ENCODE results near the gene RIC8B. TPM values are rescaled to one million over a fixed set of nuclear protein-coding genes. Genes with fewer than 3 reads are reported as not detected.
A peak's percentile ranks its signal among the peaks of the same experiment; 100 is the strongest.

The RIC8B gene
- total and polyA plus RNA-seq, 7 experiments from 2014 or later: 8.0 to 21.1 (median 13.4) TPM

- Mint-ChIP-seq H3K27ac (no peak overlapping the region), H3K4me1 (peaks cover 15 to 28% (median 21%) of the 10 kb centered on the region in 7 donors), H3K9me3 (no peaks in the 10 kb centered on the region), H3K4me3 (no peak overlapping the region), H3K27me3 (peaks cover 0 to 42% (median 5%) of the 10 kb centered on the region in 5 donors), H3K36me3 (peaks cover 0 to 4% (median 0%) of the 10 kb centered on the region in 5 donors)
- ATAC-seq: no peak
- intact Hi-C loops (cut with micrococcal nuclease): no loop called here
- no peaks in the 10 kb centered on the region for H3K36me3 ChIP-seq (ENCODE audit: control insufficient read depth in 2 of 3, insufficient read depth in 3 of 3, low read length in 3 of 3)
- no peaks in the 10 kb centered on the region for H3K9me3 ChIP-seq (ENCODE audit: control insufficient read depth in 2 of 3, low read length in 3 of 3)
- H3K4me3 ChIP-seq (ENCODE audit: low read length): no peak overlapping the region
- ChIA-PET POLR2A (no interaction called here), CTCF (no interaction called here)
- H3K27me3 ChIP-seq (ENCODE audit: control insufficient read depth in 2 of 2, insufficient read depth in 2 of 2, low read length in 2 of 2): no peaks in the 10 kb centered on the region
- H3K4me1 ChIP-seq (ENCODE audit: control insufficient read depth in 2 of 2, insufficient read depth in 2 of 2, low read length in 2 of 2): peaks cover 17 to 24% of the 10 kb centered on the region in 2 donors
- H3K27ac ChIP-seq (ENCODE audit: low read depth, low read length): no peak overlapping the region
- DNase-seq: no peak
Measured at GRCh38 chr12:106744600-106744999, 29.9 kb upstream of the RIC8B start.

GRCh38 chr12:106745181-106745745 lies 29.2 kb upstream of the RIC8B start:
- Histone ChIP-seq H3K9me3 (ENCODE audit: control insufficient read depth in 2 of 3, low read length in 3 of 3) (no peaks in the 10 kb centered on the region), H3K36me3 (ENCODE audit: control insufficient read depth in 2 of 3, insufficient read depth in 3 of 3, low read length in 3 of 3) (no peaks in the 10 kb centered on the region), H3K4me1 (ENCODE audit: control insufficient read depth in 2 of 2, insufficient read depth in 2 of 2, low read length in 2 of 2) (peaks cover 17 to 28% of the 10 kb centered on the region in 2 donors), H3K4me3 (ENCODE audit: low read length) (no peak overlapping the region), H3K27ac (ENCODE audit: low read depth, low read length) (no peak overlapping the region), H3K27me3 (ENCODE audit: control insufficient read depth in 2 of 2, insufficient read depth in 2 of 2, low read length in 2 of 2) (no peaks in the 10 kb centered on the region)
- Mint-ChIP-seq H3K27me3 (peaks cover 0 to 38% (median 5%) of the 10 kb centered on the region in 5 donors), H3K27ac (no peak overlapping the region), H3K4me1 (peaks cover 16 to 32% (median 21%) of the 10 kb centered on the region in 7 donors), H3K4me3 (no peak overlapping the region), H3K9me3 (no peaks in the 10 kb centered on the region), H3K36me3 (peaks cover 0 to 4% (median 0%) of the 10 kb centered on the region in 5 donors)
- ATAC-seq: no peak
- intact Hi-C loops (cut with micrococcal nuclease): loop anchor here in 1 of 2 donors (5.0 kb wide), 1 partner anchor 212 kb away; the partner anchor contains the start of gene TMEM263
- DNase-seq: no peak
- POLR2A ChIA-PET: no interaction called here
- CTCF ChIA-PET: no interaction called here

GRCh38 chr12:106747973-106748436 lies 26.5 kb upstream of the RIC8B start:
- peak; percentile 94 for ATAC-seq
- no peaks in the 10 kb centered on the region for H3K36me3 ChIP-seq (ENCODE audit: control insufficient read depth in 2 of 3, insufficient read depth in 3 of 3, low read length in 3 of 3)
- H3K4me3 Mint-ChIP-seq: peak overlapping the region; percentile 26 to 82 (median 50)
- H3K9me3 Mint-ChIP-seq: peaks cover 0 to 5% (median 0%) of the 10 kb centered on the region in 11 donors
- ChIA-PET POLR2A (interaction anchor here (0.6 to 1.7 kb wide), 8 partner anchors 9 to 33 kb away, joined by 3 to 11 read pairs (median 4); no protein-coding TSS in a partner anchor), CTCF (interaction anchor here (0.7 to 1.4 kb wide), 2 partner anchors 11 to 94 kb away, joined by 3 to 5 read pairs; no protein-coding TSS in a partner anchor)
- H3K4me3 ChIP-seq (ENCODE audit: low read length): no peak overlapping the region
- peak overlapping the region; percentile 68 for H3K27ac ChIP-seq (ENCODE audit: low read depth, low read length)
- intact Hi-C loops (cut with micrococcal nuclease): loop anchor here (1.0 to 5.0 kb wide), 3 partner anchors 12 to 209 kb away; partner anchors contain the start of genes RIC8B (in 2 of the 2) and TMEM263 (in 1 of the 2)
- peak in 7 of 9 donors; percentile 46 to 84 (median 77) for DNase-seq
- H3K27me3 Mint-ChIP-seq: peaks cover 0 to 19% (median 5%) of the 10 kb centered on the region in 5 donors
- peaks cover 19 to 31% of the 10 kb centered on the region in 2 donors for H3K4me1 ChIP-seq (ENCODE audit: control insufficient read depth in 2 of 2, insufficient read depth in 2 of 2, low read length in 2 of 2)
- H3K27me3 ChIP-seq (ENCODE audit: control insufficient read depth in 2 of 2, insufficient read depth in 2 of 2, low read length in 2 of 2): no peaks in the 10 kb centered on the region
- peak overlapping the region; percentile 82 to 98 (median 93) for H3K27ac Mint-ChIP-seq
- H3K9me3 ChIP-seq (ENCODE audit: control insufficient read depth in 2 of 3, low read length in 3 of 3): no peaks in the 10 kb centered on the region
- peaks cover 20 to 37% (median 26%) of the 10 kb centered on the region in 7 donors for H3K4me1 Mint-ChIP-seq
- H3K36me3 Mint-ChIP-seq: peaks cover 0 to 9% (median 0%) of the 10 kb centered on the region in 5 donors

GRCh38 chr12:106750524-106750923 lies 24.0 kb upstream of the RIC8B start:
- Mint-ChIP-seq H3K4me1 (peaks cover 32 to 56% (median 44%) of the 10 kb centered on the region in 7 donors), H3K27ac (peak overlapping the region in 2 of 9 donors; percentile 24 to 74), H3K9me3 (peaks cover 0 to 8% (median 0%) of the 10 kb centered on the region in 11 donors), H3K36me3 (peaks cover 0 to 9% (median 0%) of the 10 kb centered on the region in 5 donors), H3K4me3 (no peak overlapping the region), H3K27me3 (no peaks in the 10 kb centered on the region)
- no peak for DNase-seq
- H3K4me1 ChIP-seq (ENCODE audit: control insufficient read depth in 2 of 2, insufficient read depth in 2 of 2, low read length in 2 of 2): peaks cover 35 to 48% of the 10 kb centered on the region in 2 donors
- ATAC-seq: no peak
- no peak overlapping the region for H3K4me3 ChIP-seq (ENCODE audit: low read length)
- no peaks in the 10 kb centered on the region for H3K27me3 ChIP-seq (ENCODE audit: control insufficient read depth in 2 of 2, insufficient read depth in 2 of 2, low read length in 2 of 2)
- intact Hi-C loops (cut with micrococcal nuclease): no loop called here
- H3K27ac ChIP-seq (ENCODE audit: low read depth, low read length): no peak overlapping the region
- ChIA-PET CTCF (no interaction called here), POLR2A (no interaction called here)
- no peaks in the 10 kb centered on the region for H3K36me3 ChIP-seq (ENCODE audit: control insufficient read depth in 2 of 3, insufficient read depth in 3 of 3, low read length in 3 of 3)
- H3K9me3 ChIP-seq (ENCODE audit: control insufficient read depth in 2 of 3, low read length in 3 of 3): no peaks in the 10 kb centered on the region

- ChIA-PET CTCF (interaction anchor here (0.6 to 1.0 kb wide), 2 partner anchors 13 to 121 kb away, joined by 3 read pairs; no protein-coding TSS in a partner anchor), POLR2A (interaction anchor here (0.8 to 3.7 kb wide), 6 partner anchors 11 to 452 kb away, joined by 3 to 13 read pairs (median 3); no protein-coding TSS in a partner anchor)
- Mint-ChIP-seq H3K27me3 (no peaks in the 10 kb centered on the region), H3K9me3 (peaks cover 0 to 8% (median 0%) of the 10 kb centered on the region in 11 donors), H3K36me3 (peaks cover 0 to 6% (median 0%) of the 10 kb centered on the region in 5 donors), H3K4me1 (peaks cover 19 to 39% (median 24%) of the 10 kb centered on the region in 7 donors), H3K27ac (peak overlapping the region; percentile 53 to 89 (median 68)), H3K4me3 (peak overlapping the region; percentile 35 to 75 (median 54))
- H3K4me3 ChIP-seq (ENCODE audit: low read length): peak overlapping the region; percentile 7
- no peaks in the 10 kb centered on the region for H3K9me3 ChIP-seq (ENCODE audit: control insufficient read depth in 2 of 3, low read length in 3 of 3)
- H3K27me3 ChIP-seq (ENCODE audit: control insufficient read depth in 2 of 2, insufficient read depth in 2 of 2, low read length in 2 of 2): no peaks in the 10 kb centered on the region
- DNase-seq: peak in 7 of 9 donors; percentile 31 to 57 (median 43)
- H3K4me1 ChIP-seq (ENCODE audit: control insufficient read depth in 2 of 2, insufficient read depth in 2 of 2, low read length in 2 of 2): peaks cover 23 to 27% of the 10 kb centered on the region in 2 donors
- no peaks in the 10 kb centered on the region for H3K36me3 ChIP-seq (ENCODE audit: control insufficient read depth in 2 of 3, insufficient read depth in 3 of 3, low read length in 3 of 3)
- peak; percentile 85 for ATAC-seq
- H3K27ac ChIP-seq (ENCODE audit: low read depth, low read length): no peak overlapping the region
- intact Hi-C loops (cut with micrococcal nuclease): loop anchor here in 1 of 2 donors (1.0 kb wide), 1 partner anchor 21 kb away; the partner anchor contains the start of gene RIC8B
Measured at GRCh38 chr12:106753526-106753925, 21.0 kb upstream of the RIC8B start.

- peaks cover 0 to 6% (median 0%) of the 10 kb centered on the region in 5 donors for H3K36me3 Mint-ChIP-seq
- DNase-seq (no peak), ATAC-seq (no peak)
- CTCF ChIA-PET: interaction anchor here (0.5 kb wide), 1 partner anchor 549 kb away, joined by 3 read pairs; no protein-coding TSS in a partner anchor
- peaks cover 24 to 27% of the 10 kb centered on the region in 2 donors for H3K4me1 ChIP-seq (ENCODE audit: control insufficient read depth in 2 of 2, insufficient read depth in 2 of 2, low read length in 2 of 2)
- H3K27me3 Mint-ChIP-seq: no peaks in the 10 kb centered on the region
- H3K27ac ChIP-seq (ENCODE audit: low read depth, low read length): no peak overlapping the region
- peaks cover 0 to 8% (median 0%) of the 10 kb centered on the region in 11 donors for H3K9me3 Mint-ChIP-seq
- peaks cover 17 to 45% (median 30%) of the 10 kb centered on the region in 7 donors for H3K4me1 Mint-ChIP-seq
- POLR2A ChIA-PET: interaction anchor here (0.9 to 3.7 kb wide), 3 partner anchors 10 to 19 kb away, joined by 3 to 13 read pairs (median 6); no protein-coding TSS in a partner anchor
- H3K9me3 ChIP-seq (ENCODE audit: control insufficient read depth in 2 of 3, low read length in 3 of 3): no peaks in the 10 kb centered on the region
- no peak overlapping the region for H3K4me3 ChIP-seq (ENCODE audit: low read length)
- no peaks in the 10 kb centered on the region for H3K27me3 ChIP-seq (ENCODE audit: control insufficient read depth in 2 of 2, insufficient read depth in 2 of 2, low read length in 2 of 2)
- intact Hi-C loops (cut with micrococcal nuclease): no loop called here
- peak overlapping the region in 3 of 10 donors; percentile 3 to 75 (median 56) for H3K4me3 Mint-ChIP-seq
- H3K36me3 ChIP-seq (ENCODE audit: control insufficient read depth in 2 of 3, insufficient read depth in 3 of 3, low read length in 3 of 3): no peaks in the 10 kb centered on the region
- H3K27ac Mint-ChIP-seq: peak overlapping the region in 7 of 9 donors; percentile 17 to 89 (median 66)
Measured at GRCh38 chr12:106754331-106754730, 20.2 kb upstream of the RIC8B start.

All from naive thymus-derived CD4-positive, alpha-beta T cell (primary cell).